NCI-H146 treated with DMSO at 0.1 percent for 48 hours (cell line): Measurements from ENCODE around the gene NES.

Experiments
- DNase-seq: peaks from one replicate; lab custom pipeline; 2025; ENCODE audit not compliant: unreplicated experiment; lab: John Stamatoyannopoulos, UW

The NES gene

GRCh38 chr1:156676820-156677615, at the start of gene NES:
Gene NES (minus strand): TSS chr1:156677407. CDS start chr1:156677264, 143 bp downstream.
- DNase-seq, result peak; percentile 49

GRCh38 chr1:156726549-156727226, 49.5 kb upstream of the NES start:
- peak; percentile 5 for DNase-seq

DNA sequence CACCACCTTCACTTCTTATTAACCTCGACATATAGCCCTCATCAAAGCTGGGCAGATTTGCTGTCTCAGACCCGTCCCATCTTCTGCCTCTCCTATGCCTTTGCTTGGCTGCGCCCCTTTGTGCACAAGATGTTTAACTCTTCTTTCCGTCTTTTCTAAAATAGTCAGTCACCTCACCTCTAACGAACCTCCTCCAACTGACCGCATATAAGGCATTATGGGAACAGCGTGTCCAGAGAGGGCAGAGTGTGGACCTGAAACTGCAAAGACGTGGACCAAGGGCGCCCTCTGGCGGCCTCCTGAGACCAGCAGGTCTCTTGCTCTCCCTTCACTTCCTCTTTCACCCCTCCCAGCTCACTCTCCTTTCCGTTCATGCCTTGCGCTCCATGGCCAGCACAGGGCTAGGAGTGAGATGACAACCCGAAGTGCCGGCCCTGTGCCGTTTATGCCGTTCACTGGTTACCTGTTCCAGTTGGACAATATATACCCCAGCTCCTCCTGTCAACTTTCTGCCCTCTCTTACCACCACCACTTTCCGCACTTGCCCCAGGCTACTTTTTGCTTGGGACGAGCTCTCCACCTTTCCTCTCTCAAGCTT, 48.6 kb upstream of the NES start:
- DNase-seq, result peak; percentile 77

GRCh38 chr1:156721535-156721934, 44.3 kb upstream of the NES start:
- no peak for DNase-seq

GRCh38 chr1:156721131-156721530, 43.9 kb upstream of the NES start:
- DNase-seq, result no peak

GRCh38 chr1:156717351-156717750, 40.1 kb upstream of the NES start:
- DNase-seq, result no peak

DNA sequence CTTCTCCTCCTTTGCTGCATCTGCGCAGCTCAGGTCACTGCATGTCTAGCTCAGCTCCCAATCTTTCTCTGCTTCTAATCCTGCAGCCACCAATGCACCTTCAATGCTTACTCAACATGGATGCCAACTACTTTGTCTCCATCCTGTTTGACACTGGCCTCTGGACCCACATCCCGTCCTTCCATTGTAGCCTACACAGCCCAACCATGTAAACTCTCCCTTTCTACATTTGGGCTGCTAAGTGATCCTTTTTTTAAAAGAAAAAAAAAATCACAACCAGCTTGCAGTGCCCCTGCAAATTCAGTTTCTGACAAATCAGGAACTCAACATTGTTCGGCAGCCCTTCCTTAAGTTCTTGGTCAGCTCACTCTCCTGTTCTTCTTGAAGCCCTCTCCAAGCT, 37.6 kb upstream of the NES start:
- DNase-seq, result no peak

- no peak for DNase-seq
Measured at GRCh38 chr1:156712626-156713025, 35.4 kb upstream of the NES start.

- DNase-seq, result no peak
Measured at GRCh38 chr1:156711011-156711817, 34.0 kb upstream of the NES start.

DNA sequence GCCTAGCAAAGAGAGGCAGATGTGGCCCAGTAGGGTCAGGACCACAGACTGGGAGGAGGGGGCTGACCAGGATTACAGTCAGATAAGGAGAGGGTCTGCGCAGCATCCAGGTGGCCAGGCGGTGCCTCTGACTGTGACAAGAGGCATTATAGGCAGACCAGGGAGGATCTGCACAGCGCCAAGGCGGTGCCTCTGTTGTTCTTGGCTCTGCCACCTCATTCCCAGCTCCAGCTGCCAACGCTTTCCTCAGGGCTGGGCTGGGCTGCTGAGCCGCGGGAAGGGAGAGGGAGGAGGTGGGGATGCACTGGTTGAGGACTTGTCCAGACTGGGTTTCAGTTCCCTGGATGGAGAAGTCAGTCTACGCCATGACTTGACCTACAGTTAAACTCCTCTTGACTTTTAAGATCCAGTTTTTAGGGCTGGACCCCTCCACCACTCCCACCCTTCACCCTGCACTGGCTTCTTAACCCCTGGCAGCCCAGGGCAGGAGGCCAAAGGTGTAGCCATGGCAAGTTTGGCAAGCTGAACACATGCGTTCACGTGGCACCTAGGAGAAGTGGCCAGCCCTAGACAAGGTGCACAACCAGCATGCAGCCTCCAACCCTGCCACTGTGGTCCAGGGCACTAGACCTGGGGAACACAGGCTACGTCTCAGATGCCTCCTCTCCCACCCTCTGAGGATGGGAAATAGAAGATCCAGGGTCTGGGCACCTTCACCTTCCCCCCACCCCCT, 32.7 kb upstream of the NES start:
- no peak for DNase-seq

DNA sequence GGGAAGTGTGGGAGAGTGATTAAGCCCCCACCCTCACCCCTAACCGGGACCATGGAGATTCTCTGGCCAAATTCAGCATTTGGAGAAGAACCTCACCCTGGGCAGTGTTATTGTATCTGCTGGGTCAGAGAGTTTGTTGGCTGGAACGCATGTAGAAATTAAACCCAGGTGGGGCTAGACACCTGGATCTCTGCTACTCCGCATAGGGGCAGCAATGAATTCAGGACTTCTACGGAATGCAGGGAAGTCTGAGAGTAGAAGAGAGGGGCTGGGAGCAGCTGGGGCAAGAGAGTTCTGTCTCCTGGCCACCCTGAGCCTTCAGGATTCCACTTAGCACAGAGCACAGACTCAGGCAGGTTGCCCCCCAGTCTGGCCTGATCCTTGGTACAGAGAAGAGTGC, 31.8 kb upstream of the NES start:
- DNase-seq, result no peak

GRCh38 chr1:156708218-156708661, 31.0 kb upstream of the NES start:
- DNase-seq, result no peak

GRCh38 chr1:156707417-156708217, 30.4 kb upstream of the NES start:
- no peak for DNase-seq

GRCh38 chr1:156706657-156707416, 29.6 kb upstream of the NES start:
- no peak for DNase-seq

GRCh38 chr1:156705918-156706656, 28.9 kb upstream of the NES start:
- peak; percentile 54 for DNase-seq

- DNase-seq, result no peak
Measured at GRCh38 chr1:156705321-156705917, 28.2 kb upstream of the NES start, which contains the start of gene CRABP2. Gene CRABP2 (minus strand): TSS chr1:156705583. CDS start chr1:156705446, 137 bp downstream.

DNA sequence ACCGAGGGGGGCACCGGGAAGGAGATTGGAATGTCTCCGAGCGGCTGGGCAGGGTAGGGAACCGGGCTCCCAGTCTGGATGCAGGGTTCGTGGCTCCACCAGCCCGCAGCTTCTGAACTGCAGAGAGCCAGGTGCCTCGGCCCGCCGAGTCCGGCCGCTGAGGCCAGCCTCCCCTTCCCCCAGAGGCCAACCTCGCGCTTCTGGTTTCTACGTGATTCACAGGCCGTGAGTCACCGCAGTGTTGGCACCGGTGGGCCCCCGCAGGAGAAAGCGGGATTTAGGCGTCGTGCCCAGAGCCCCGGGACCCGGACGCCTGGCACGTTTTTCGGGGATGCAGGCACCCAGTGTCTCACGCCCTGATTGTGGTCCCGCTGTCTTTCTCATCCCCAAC, 27.7 kb upstream of the NES start:
- no peak for DNase-seq
